ENCODE measurements around the gene CERS6. TPM values are rescaled to one million over a fixed set of nuclear protein-coding genes. Genes with fewer than 3 reads are reported as not detected.

CERS6 gene
- total and polyA plus RNA-seq, 2 of the 8 experiments (the other 6 are each of a cell fraction or from before 2014, with no cell fraction given): 6.8 to 28.2 TPM

DNA sequence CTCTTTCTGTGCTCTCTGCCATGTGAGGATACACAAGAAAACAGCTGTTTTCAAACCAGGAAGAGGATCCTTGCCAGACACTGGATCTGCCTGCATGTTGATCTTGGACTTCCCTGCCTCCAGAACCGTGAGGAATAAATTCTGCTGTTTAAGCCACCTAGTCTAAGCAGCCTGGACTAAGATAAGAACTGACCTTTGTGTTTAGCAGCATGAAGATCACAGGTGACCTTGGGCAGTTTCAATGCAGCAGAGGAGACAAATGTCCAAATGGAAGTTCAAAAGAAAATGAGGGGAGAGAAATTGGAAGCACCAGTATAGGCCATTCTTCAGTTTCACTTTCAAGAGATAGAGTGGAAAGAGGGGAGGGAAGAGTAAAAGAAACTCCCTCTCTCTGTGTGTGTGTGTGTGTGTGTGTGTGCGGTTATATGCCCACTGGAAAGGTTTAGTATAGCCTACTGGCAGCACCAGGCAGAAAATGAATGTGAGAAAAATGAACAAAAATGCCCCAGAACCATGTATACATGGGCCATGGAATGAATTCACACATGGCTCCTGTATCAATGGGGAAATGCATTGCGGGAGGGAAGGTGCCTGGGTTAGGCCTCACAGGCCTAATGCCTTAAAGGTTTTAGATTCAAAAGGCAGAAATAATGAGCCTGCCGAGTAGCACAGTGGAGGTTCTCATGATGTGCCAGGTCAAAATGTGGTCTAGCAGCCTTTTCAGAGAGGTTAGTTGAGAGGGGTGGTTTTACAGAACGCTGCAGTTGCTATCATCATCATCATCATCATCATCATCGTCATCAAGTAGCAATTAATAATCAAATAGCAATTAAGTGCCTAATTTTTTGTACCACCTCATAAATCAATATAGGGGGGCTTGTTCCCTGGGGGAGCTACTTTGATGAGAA, 1.1 kb upstream of the CERS6 start:
- H3K4me2 ChIP-seq (ENCODE audit: insufficient read depth in 1 of 2, low read depth in 2 of 2, low read length in 2 of 2): peak overlapping the region; percentile 96; a peak in 3 of 4 replicates
- no peak overlapping the region for H2AK5ac ChIP-seq (ENCODE audit: low read depth, low read length)
- H3K56ac ChIP-seq (replicated peaks; ENCODE audit: insufficient read length, low read depth, low read length): no peak overlapping the region
- H3K79me2 ChIP-seq (ENCODE audit: control insufficient read depth in 1 of 2, insufficient read depth in 2 of 2, low read length in 2 of 2): peaks cover 0 to 32% of the 10 kb centered on the region in 2 experiments; a peak in 3 of 4 replicates
- no peak overlapping the region for H2BK15ac ChIP-seq (ENCODE audit: low read length)
- H3K18ac ChIP-seq (ENCODE audit: extremely low read depth, low read length): no peak overlapping the region
- H2AFZ ChIP-seq (ENCODE audit: low read length): no peak overlapping the region
- H3K4me1 ChIP-seq (replicated peaks in 1 of 4; ENCODE audit: control insufficient read depth in 3 of 4, insufficient read depth in 4 of 4, low read length in 3 of 4): peaks cover 0 to 5% (median 3%) of the 10 kb centered on the region in 4 experiments; a peak in 5 of 7 replicates
- POLR2A ChIA-PET (ENCODE audit: partially characterized antibody): interaction anchor here (1.1 to 1.5 kb wide), 2 partner anchors 16 to 27 kb away, joined by 5 to 6 read pairs; no protein-coding TSS in a partner anchor
- H3K9me3 ChIP-seq (ENCODE audit: insufficient read depth in 2 of 2, low read depth in 1 of 2, low read length in 1 of 2): peaks cover 0 to 3% of the 10 kb centered on the region in 2 experiments; a peak in 1 of 4 replicates
- H2BK12ac ChIP-seq (ENCODE audit: low read depth, low read length): no peak overlapping the region
- peaks cover 12% of the 10 kb centered on the region for H3K23me2 ChIP-seq (ENCODE audit: low read depth, low read length)
- 0 out of 2 replicates have a peak overlapping the region, but pooled peaks have one; percentile 23 for H2BK20ac ChIP-seq (ENCODE audit: low read length)
- H3K27ac ChIP-seq (ENCODE audit: low read depth, low read length): no peak overlapping the region
- CTCF ChIA-PET (ENCODE audit: partially characterized antibody): interaction anchor here (0.6 to 1.4 kb wide), 3 partner anchors 108 to 249 kb away, joined by 3 to 4 read pairs (median 3); no protein-coding TSS in a partner anchor
- DNase-seq (ENCODE audit: low read depth in 1 of 2, low spot score in 2 of 2) (no peak), FAIRE-seq (no peak)
- no peak overlapping the region for H3K9ac ChIP-seq (replicated peaks in 1 of 4; ENCODE audit: extremely low read depth in 1 of 4, low read depth in 3 of 4, low read length in 3 of 4)
- H3K36me3 ChIP-seq (ENCODE audit: control insufficient read depth in 2 of 4, insufficient read depth in 4 of 4, low read length in 3 of 4): no peaks in the 10 kb centered on the region
- H4K5ac ChIP-seq (ENCODE audit: insufficient read length, low read depth, low read length): no peak overlapping the region
- no peak overlapping the region for H2BK5ac ChIP-seq (ENCODE audit: low read depth, low read length)
- no peak overlapping the region for H2BK120ac ChIP-seq (replicated peaks; ENCODE audit: low read depth, low read length)
- WGBS, 2 experiments (ENCODE audit: extremely low coverage in 1 of 2, insufficient coverage in 1 of 2, insufficient read length in 1 of 2, insufficient replicate concordance in 2 of 2, low coverage in 1 of 2, low lambda C conversion rate in 2 of 2, missing lambda C conversion rate in 1 of 2): 81% methylated on average over 6 of the region's 6 CpGs; no CpG with 5 or more reads in 1 of the 2 experiments
- H4K8ac ChIP-seq (ENCODE audit: extremely low read depth, insufficient read depth, low read length): no peak overlapping the region
- no peaks in the 10 kb centered on the region for H3K79me1 ChIP-seq (ENCODE audit: low read depth, low read length)
- H3K4ac ChIP-seq (replicated peaks; ENCODE audit: insufficient read length, low read depth, low read length): no peak overlapping the region
- no peak overlapping the region for H3K23ac ChIP-seq (ENCODE audit: insufficient read length)
- H4K20me1 ChIP-seq (replicated peaks in 1 of 2; ENCODE audit: control insufficient read depth in 1 of 2, insufficient read depth in 2 of 2, low read length in 2 of 2): peaks cover 3 to 9% of the 10 kb centered on the region in 2 experiments
- H3K14ac ChIP-seq (ENCODE audit: insufficient read length): no peak overlapping the region
- H3K27me3 ChIP-seq (replicated peaks in 1 of 4; ENCODE audit: control insufficient read depth in 3 of 4, extremely low read depth in 1 of 4, insufficient read depth in 3 of 4, low read length in 3 of 4): no peaks in the 10 kb centered on the region; a peak in 1 of 7 replicates
- peak overlapping the region in 2 of 4 experiments; percentile 78; a peak in 2 of 8 replicates for H3K4me3 ChIP-seq (ENCODE audit: extremely low read depth in 1 of 4, insufficient read depth in 2 of 4, low read depth in 3 of 4, low read length in 4 of 4)
- peak overlapping the region; percentile 44 for H4K91ac ChIP-seq (replicated peaks; ENCODE audit: insufficient read length, low read length)
- TF ChIP-seq, protein P1, sequence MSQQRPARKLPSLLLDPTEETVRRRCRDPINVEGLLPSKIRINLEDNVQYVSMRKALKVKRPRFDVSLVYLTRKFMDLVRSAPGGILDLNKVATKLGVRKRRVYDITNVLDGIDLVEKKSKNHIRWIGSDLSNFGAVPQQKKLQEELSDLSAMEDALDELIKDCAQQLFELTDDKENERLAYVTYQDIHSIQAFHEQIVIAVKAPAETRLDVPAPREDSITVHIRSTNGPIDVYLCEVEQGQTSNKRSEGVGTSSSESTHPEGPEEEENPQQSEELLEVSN (IDR thresholded peaks at IDR 0.05): no peak
- no peak for TF ChIP-seq TAF1 (IDR thresholded peaks at IDR 0.05; ENCODE audit: low read depth, low read length)
- TF ChIP-seq, protein P2, sequence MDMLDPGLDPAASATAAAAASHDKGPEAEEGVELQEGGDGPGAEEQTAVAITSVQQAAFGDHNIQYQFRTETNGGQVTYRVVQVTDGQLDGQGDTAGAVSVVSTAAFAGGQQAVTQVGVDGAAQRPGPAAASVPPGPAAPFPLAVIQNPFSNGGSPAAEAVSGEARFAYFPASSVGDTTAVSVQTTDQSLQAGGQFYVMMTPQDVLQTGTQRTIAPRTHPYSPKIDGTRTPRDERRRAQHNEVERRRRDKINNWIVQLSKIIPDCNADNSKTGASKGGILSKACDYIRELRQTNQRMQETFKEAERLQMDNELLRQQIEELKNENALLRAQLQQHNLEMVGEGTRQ (IDR thresholded peaks at IDR 0.05; ENCODE audit: low read length): no peak
- TF ChIP-seq BRCA1 (IDR thresholded peaks at IDR 0.05; ENCODE audit: low read depth, low read length): no peak
- TF ChIP-seq KDM4A (IDR thresholded peaks at IDR 0.05; ENCODE audit: low read depth, low read length, severe bottlenecking): no peak
- no peak for TF ChIP-seq ASH2L (IDR thresholded peaks at IDR 0.05; ENCODE audit: low read length)
- TF ChIP-seq RBBP5 (IDR thresholded peaks at IDR 0.05; ENCODE audit: borderline replicate concordance, low read depth, low read length): no peak
- no peak for TF ChIP-seq EGR1 (IDR thresholded peaks at IDR 0.05; ENCODE audit: borderline replicate concordance, low read depth, low read length)
- TF ChIP-seq GTF2F1 (IDR thresholded peaks at IDR 0.05; ENCODE audit: borderline replicate concordance, low read depth, low read length): no peak
